OCI-M1 (cell line): ENCODE measurements around the gene CFAP57.

ENCODE experiments used
- DNase-seq: peaks from one replicate; lab custom pipeline; 2025; lab: John Stamatoyannopoulos, UW

The CFAP57 gene

DNA sequence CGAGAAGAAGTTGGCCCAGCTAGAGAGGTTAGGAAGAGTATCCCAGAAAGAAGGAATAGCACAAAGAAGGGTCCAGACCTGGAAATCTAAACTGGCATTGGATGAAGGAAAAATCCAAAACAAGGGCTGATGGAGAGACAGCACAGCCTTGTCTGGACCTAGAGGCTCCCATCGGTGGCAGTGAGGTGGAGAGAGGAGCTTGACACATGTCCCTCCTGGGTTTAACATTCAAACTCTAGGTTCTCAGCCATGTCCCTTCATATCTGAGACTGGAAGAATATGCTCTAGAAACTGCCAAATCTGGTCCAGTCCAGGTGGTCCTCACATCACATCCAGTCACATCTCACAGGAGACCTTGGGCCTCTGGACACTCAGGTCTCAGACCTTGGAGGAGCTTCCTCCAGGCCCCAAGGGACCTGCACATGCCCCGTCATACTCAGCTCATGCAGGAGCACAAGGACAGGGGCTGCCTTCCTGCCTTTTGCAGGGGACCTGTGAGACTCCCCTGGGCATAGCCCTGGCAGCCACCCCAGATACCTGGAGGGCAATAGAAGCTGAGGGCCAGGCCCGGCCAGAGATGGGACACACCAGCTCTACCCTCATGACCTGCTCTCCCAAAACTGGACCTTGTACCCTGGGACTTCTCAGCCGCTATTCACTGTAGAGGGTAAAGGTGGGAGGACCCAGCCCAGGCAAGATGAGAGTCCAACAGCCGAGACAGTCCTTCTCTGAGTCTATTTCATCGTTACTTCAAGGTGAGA is 105.2 kb downstream of the CFAP57 start:
- no peak for DNase-seq

GRCh38 chr1:43279161-43279560 is 107.0 kb downstream of the CFAP57 start:
- DNase-seq, result no peak

GRCh38 chr1:43279666-43280065 is 107.5 kb downstream of the CFAP57 start:
- no peak for DNase-seq

DNA sequence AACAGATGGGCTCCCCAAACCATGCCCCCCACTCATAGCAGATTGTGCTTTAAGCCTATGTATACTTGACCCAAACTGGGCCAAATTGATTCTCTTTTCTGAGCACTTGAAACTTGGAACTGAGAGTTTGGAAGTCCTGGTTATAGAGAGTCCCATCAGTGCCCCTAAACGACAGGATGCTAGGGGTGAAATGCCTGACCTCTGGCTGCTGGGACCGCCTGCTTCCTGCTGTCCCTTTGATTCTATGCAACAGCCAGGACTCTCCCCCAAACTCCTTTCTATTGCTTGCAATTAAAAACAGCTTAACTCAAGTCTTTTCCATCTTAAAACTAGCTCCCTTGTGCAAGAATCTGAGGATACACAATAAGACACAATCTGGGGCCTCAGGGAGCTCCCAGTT is 108.6 kb downstream of the CFAP57 start:
- DNase-seq, result no peak

GRCh38 chr1:43282220-43283195 is 110.4 kb downstream of the CFAP57 start:
- DNase-seq, result no peak

GRCh38 chr1:43284065-43284464 is 111.9 kb downstream of the CFAP57 start:
- no peak for DNase-seq

DNA sequence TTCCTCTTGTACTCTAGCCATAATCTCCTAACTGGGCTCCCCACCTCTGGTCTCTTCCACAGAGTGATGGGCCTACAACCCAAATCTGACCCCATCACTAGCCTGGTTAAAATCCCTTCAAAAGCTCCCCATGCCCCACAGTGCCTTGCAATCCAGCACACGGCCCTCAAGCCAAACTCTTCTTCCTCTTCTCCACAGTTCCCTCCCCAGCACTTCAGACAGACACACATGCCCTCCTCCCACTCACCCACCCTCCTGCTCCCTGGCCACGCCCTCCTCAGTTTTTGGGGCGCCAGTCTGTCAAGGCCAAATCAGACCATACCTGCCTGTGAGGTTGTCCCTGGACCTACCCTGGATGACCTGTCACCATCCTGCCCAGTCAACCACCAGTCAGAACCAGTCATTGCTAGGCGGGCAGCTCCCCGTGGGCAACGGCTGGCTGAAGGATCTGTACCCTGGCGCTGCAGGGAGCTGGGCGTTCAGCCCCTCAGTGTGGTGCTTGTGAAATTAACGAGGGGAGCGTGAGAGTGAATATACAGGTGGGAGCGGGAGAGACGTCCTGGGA is 112.5 kb downstream of the CFAP57 start:
- no peak for DNase-seq

DNA sequence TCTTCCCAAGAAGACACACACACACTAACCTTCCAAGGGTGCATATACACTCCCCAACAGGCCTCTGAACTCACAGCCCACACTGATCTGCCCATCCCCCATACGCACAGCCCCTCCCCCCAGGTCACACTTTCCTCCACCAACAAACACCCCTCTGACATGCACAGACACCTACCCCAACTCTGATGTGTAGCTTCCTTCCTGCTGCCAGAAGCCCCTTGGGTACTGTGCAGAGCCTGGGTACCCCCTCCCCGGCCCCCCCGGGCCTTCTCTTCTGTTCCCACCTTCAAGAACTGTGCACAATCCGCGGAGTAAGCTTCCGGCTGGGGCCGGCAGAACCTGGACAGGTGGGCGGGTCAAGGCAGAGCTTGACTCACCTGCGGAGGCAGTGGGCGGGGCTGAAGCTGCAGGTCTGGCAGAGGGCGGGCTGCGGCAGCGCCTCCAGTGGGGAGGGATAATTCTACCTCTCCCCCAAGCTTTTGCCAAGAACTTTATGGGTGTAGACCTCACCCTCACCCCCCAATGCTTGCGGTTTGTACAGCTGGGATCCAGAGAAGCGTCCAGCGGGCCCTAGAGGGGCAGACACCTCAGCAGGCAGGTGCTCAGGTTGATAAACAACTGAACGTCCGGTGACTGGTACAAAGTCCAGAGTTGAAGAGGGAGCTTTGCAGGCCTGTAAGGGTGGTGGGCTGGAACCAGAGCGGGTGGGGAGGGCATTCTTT is 113.3 kb downstream of the CFAP57 start, which contains the start of gene C1orf210:
C1orf210 (minus strand) TSS at position 313 of the 722 bp plus-strand sequence. CDS start 2,311 bp downstream, outside the sequence.
- no peak for DNase-seq

GRCh38 chr1:43286115-43286514 is 114.0 kb downstream of the CFAP57 start:
- no peak for DNase-seq

GRCh38 chr1:43286533-43286932 is 114.4 kb downstream of the CFAP57 start:
- no peak for DNase-seq

GRCh38 chr1:43288058-43288784 is 116.1 kb downstream of the CFAP57 start:
- DNase-seq, result no peak

DNA sequence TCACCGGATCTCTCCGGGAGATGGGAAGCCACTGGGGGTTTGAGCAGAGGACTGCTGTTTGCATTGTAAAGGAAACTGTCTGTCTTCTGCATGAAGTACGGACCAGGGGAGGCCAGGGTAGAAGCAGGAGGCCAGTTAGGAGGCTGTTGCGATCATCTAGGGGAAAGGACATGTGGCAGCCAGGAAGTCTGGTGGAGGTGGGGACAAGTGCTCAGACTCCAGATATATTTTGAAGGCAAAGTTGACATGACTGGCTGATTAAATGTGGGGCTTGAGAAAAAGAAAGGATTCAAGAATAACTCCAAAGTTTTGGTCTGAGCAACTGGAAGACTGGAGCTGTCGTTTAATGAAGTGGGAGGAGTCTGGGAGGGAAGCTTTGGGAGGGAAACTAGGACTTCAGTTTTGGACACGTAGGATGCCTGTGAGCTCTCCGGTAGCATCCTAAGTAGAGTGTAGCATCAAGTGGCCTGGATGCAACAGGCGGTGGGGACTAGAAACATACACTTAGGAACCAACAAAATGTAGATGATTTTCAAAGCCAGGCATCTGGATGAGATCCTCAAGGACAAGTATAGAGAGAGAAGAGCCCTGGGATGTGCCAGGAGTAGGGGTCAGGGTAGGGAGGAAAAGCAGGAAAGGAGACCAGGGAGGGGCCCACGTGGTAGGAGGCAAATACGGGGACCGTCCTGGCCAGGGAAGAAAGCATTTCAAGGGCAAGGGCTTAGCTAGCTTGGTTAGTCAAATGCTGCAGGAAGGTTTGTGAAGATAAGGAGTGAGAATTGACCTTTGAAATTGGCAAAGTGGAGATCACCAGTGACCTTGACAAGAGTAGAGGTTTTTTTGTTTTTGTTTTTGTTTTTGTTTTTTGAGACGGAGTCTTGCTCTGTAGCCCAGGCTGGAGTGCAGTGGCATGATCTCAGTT is 116.9 kb downstream of the CFAP57 start:
- no peak for DNase-seq

DNA sequence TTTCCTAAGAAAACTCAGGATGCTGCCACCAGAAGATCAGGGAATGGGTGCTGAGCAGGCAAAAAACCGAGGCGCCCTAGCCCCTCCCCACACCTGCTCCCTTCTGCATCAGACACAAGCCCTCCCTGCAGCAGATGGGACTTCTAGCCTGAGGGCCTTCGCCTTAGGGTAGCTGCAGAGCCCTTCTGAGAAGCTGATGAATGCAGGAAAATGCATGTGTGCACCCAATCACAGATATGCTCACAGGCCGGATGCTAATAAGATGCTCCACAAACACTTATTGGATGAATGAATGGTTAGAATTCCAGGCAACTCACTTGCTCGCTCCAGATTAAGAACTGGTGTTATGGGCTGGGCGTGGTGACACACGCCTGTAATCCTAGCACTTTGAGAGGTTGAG is 120.1 kb downstream of the CFAP57 start:
- DNase-seq, result no peak

GRCh38 chr1:43292679-43293078 is 120.5 kb downstream of the CFAP57 start:
- no peak for DNase-seq

GRCh38 chr1:43293176-43293575 is 121.0 kb downstream of the CFAP57 start:
- DNase-seq, result no peak

DNA sequence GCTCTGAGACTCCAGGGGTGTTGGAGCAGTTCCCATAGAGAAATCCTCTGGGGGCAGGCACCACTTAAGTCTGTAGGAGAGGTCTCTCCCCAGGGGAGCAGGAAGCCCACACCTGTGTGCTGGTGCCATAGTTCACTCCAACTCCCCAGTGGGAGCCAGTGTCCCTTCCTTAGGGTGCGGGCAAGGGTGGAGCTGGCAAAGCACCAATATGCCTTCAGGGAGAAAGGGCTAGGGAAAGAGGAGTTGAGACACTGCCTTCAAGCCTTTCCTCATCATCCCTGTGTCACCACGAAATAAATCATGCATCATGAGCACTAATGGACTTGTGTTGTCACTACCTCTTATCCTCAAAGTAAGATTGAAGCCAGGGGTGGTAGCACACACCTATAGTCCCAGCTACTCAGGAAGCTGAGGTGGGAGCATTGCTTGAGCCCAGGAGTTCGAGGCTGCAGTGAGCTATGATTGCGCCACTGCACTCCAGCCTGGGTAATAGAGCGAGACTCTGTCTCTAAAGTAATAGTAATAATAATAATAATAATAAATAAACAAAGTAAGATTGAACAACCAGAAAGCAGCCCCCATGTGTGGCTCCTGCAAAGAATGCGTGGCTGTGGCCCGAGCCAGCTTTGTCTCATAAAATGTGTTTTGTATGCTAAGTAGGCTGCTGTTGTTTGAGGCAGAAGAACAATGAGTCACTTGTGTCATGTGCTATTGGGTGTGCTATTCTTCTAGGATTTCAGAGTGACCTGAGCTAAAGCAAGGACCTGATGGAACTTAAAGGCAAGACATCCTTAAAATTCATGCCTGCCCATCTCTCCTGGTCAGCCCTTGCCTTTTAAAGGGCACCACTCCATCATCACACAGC is 122.0 kb downstream of the CFAP57 start:
- no peak for DNase-seq

- no peak for DNase-seq
Measured at GRCh38 chr1:43294761-43295160, 122.6 kb downstream of the CFAP57 start.

DNA sequence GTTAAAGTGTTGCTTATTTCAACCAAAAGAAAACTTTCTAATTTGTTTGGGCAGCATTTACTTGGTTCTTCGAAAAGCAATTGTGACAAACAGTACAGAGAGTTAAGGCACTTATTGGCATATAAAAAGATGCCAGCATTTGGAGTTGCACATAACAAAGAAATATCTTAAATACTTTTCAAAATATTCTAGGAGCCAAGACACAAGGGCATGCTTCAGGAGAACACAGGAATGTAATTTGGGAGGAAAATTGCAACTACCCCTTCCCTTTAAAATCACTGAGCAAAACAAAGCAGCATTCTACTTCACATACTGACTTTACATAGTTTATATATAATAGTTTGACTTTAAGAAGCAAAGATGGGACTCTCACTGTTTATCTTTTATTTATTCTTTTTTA is 124.1 kb downstream of the CFAP57 start:
- DNase-seq, result no peak

DNA sequence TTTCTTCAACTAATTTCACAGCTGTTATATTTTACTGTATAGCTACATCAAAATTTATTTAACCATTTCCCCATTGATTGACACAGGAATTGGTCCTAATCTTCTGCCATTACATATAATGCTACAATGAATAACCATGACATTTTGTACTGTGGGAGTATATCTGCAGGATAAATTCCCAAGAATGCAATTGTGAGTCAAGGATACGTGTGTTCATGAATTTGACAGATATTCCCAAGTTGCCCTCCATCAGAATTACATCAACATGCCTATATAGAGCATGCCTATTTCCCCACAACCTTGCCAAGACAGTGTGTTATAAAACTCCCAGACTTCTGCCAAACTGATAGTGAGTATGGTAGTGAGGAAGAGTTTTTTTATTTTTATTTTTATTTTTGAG is 125.9 kb downstream of the CFAP57 start:
- DNase-seq, result no peak
